Duodenal mucosa (tissue), 2 donors: Measurements from ENCODE around the gene IGF2.

Source experiments
- H3K27ac ChIP-seq: one replicate; pipeline ENCODE4 v1.7.0; 2013; ENCODE audit warnings: low read depth, low read length
- H3K27me3 ChIP-seq, 2 donors: one replicate each; pipeline ENCODE4 v1.7.0; 2013; ENCODE audit warnings: low read length in 2 of 2, control low read depth in 1 of 2; ENCODE audit not compliant: insufficient read depth in 2 of 2, control insufficient read depth in 1 of 2
- H3K36me3 ChIP-seq, 2 donors: one replicate each; pipeline ENCODE4 v1.7.0; 2013; ENCODE audit warnings: low read length in 2 of 2, control low read depth in 1 of 2; ENCODE audit not compliant: insufficient read depth in 2 of 2, control insufficient read depth in 1 of 2
- H3K4me1 ChIP-seq, 2 donors: one replicate each; pipeline ENCODE4 v1.7.0; 2013; ENCODE audit warnings: low read length in 2 of 2, control low read depth in 1 of 2; ENCODE audit not compliant: insufficient read depth in 2 of 2, control insufficient read depth in 1 of 2
- H3K4me3 ChIP-seq, 2 donors: one replicate each; pipeline ENCODE4 v1.7.0; 2013; ENCODE audit warnings: low read length in 2 of 2, low read depth in 1 of 2
- H3K9ac ChIP-seq, 2 donors: one replicate each; pipeline ENCODE4 v1.7.0; 2013; ENCODE audit warnings: low read length in 2 of 2, low read depth in 1 of 2
- H3K9me3 ChIP-seq, 2 donors: one replicate each; pipeline ENCODE4 v1.7.0; 2013; ENCODE audit warnings: low read length in 2 of 2, control low read depth in 1 of 2; ENCODE audit not compliant: control insufficient read depth in 1 of 2

IGF2 gene

GRCh38 chr11:2154195-2154585 lies 15.0 kb upstream of the IGF2 start:
- no peak overlapping the region for H3K9ac ChIP-seq
- peaks cover 0 to 4% of the 10 kb centered on the region in 2 donors for H3K4me1 ChIP-seq
- H3K36me3 ChIP-seq = no peaks in the 10 kb centered on the region
- H3K27me3 ChIP-seq = peaks cover 14 to 22% of the 10 kb centered on the region in 2 donors
- H3K9me3 ChIP-seq = no peaks in the 10 kb centered on the region
- H3K27ac ChIP-seq = no peak overlapping the region
- H3K4me3 ChIP-seq = no peak overlapping the region

GRCh38 chr11:2153581-2154194 lies 14.5 kb upstream of the IGF2 start:
- Histone ChIP-seq H3K4me1 (peaks cover 0 to 4% of the 10 kb centered on the region in 2 donors), H3K9ac (no peak overlapping the region), H3K36me3 (no peaks in the 10 kb centered on the region), H3K27ac (no peak overlapping the region), H3K27me3 (peaks cover 18 to 24% of the 10 kb centered on the region in 2 donors), H3K9me3 (no peaks in the 10 kb centered on the region), H3K4me3 (no peak overlapping the region)

GRCh38 chr11:2151500-2152257 lies 12.5 kb upstream of the IGF2 start:
- Histone ChIP-seq H3K27me3 (peaks cover 30 to 42% of the 10 kb centered on the region in 2 donors), H3K4me1 (peaks cover 0 to 4% of the 10 kb centered on the region in 2 donors), H3K9ac (no peak overlapping the region), H3K36me3 (no peaks in the 10 kb centered on the region), H3K27ac (no peak overlapping the region), H3K4me3 (peak overlapping the region in 1 of 2 donors; percentile 26), H3K9me3 (no peaks in the 10 kb centered on the region)

- Histone ChIP-seq H3K9ac (no peak overlapping the region), H3K27ac (no peak overlapping the region), H3K4me3 (no peak overlapping the region), H3K27me3 (peaks cover 44 to 57% of the 10 kb centered on the region in 2 donors), H3K4me1 (peaks cover 0 to 4% of the 10 kb centered on the region in 2 donors), H3K36me3 (no peaks in the 10 kb centered on the region), H3K9me3 (no peaks in the 10 kb centered on the region)
Observed at GRCh38 chr11:2149864-2150847, 11.0 kb upstream of the IGF2 start.

- no peak overlapping the region for H3K9ac ChIP-seq
- no peak overlapping the region for H3K27ac ChIP-seq
- no peaks in the 10 kb centered on the region for H3K36me3 ChIP-seq
- H3K4me3 ChIP-seq = no peak overlapping the region
- peaks cover 0 to 4% of the 10 kb centered on the region in 2 donors for H3K4me1 ChIP-seq
- H3K9me3 ChIP-seq = no peaks in the 10 kb centered on the region
- peaks cover 49 to 63% of the 10 kb centered on the region in 2 donors for H3K27me3 ChIP-seq
Observed at GRCh38 chr11:2149460-2149859, 10.3 kb upstream of the IGF2 start.

- H3K4me1 ChIP-seq = peaks cover 0 to 4% of the 10 kb centered on the region in 2 donors
- H3K4me3 ChIP-seq = no peak overlapping the region
- H3K27me3 ChIP-seq = peaks cover 52 to 65% of the 10 kb centered on the region in 2 donors
- no peak overlapping the region for H3K9ac ChIP-seq
- no peaks in the 10 kb centered on the region for H3K9me3 ChIP-seq
- H3K27ac ChIP-seq = no peak overlapping the region
- no peaks in the 10 kb centered on the region for H3K36me3 ChIP-seq
Observed at GRCh38 chr11:2148595-2148994, 9.4 kb upstream of the IGF2 start.

GRCh38 chr11:2147391-2147790 lies 8.2 kb upstream of the IGF2 start:
- no peaks in the 10 kb centered on the region for H3K36me3 ChIP-seq
- peaks cover 0 to 4% of the 10 kb centered on the region in 2 donors for H3K4me1 ChIP-seq
- H3K9ac ChIP-seq = no peak overlapping the region
- H3K27me3 ChIP-seq = peaks cover 62 to 75% of the 10 kb centered on the region in 2 donors
- no peak overlapping the region for H3K4me3 ChIP-seq
- H3K9me3 ChIP-seq = no peaks in the 10 kb centered on the region
- no peak overlapping the region for H3K27ac ChIP-seq

GRCh38 chr11:2146051-2146450 lies 6.9 kb upstream of the IGF2 start:
- no peak overlapping the region for H3K4me3 ChIP-seq
- peaks cover 69 to 85% of the 10 kb centered on the region in 2 donors for H3K27me3 ChIP-seq
- H3K9ac ChIP-seq = no peak overlapping the region
- no peaks in the 10 kb centered on the region for H3K9me3 ChIP-seq
- H3K36me3 ChIP-seq = no peaks in the 10 kb centered on the region
- H3K4me1 ChIP-seq = no peaks in the 10 kb centered on the region
- H3K27ac ChIP-seq = no peak overlapping the region

GRCh38 chr11:2144544-2145248 lies 5.5 kb upstream of the IGF2 start:
- no peaks in the 10 kb centered on the region for H3K4me1 ChIP-seq
- no peak overlapping the region for H3K9ac ChIP-seq
- no peaks in the 10 kb centered on the region for H3K36me3 ChIP-seq
- no peak overlapping the region for H3K4me3 ChIP-seq
- H3K27ac ChIP-seq = no peak overlapping the region
- peaks cover 66 to 83% of the 10 kb centered on the region in 2 donors for H3K27me3 ChIP-seq
- H3K9me3 ChIP-seq = no peaks in the 10 kb centered on the region
